WTC11 (cell line): ENCODE measurements around the gene TLNRD1.

Experiments
- RORB ChIP-seq: fragments of 250-450 bp; sonication (Bioruptor Pico); IDR thresholded peaks from 2 replicates; pipeline ENCODE4 v1.9.0; 2021; ENCODE audit warnings: mild to moderate bottlenecking
- SP1 ChIP-seq: sonication (generic); formaldehyde crosslinking; conservative IDR thresholded peaks from 2 replicates; pipeline ENCODE4 v1.8.1; 2022; ENCODE audit warnings: missing genetic modification reagents
- TEAD4 ChIP-seq: sonication (generic); formaldehyde crosslinking; IDR thresholded peaks from 2 replicates; pipeline ENCODE4 v1.8.0; 2022; ENCODE audit warnings: mild to moderate bottlenecking, missing genetic modification reagents
- TF ChIP-seq, protein P1 (sequence below): fragments of 200-600 bp; IDR thresholded peaks from 2 replicates; pipeline ENCODE4 v1.8.0; 2022; ENCODE audit warnings: antibody characterized with exemption

DNA sequence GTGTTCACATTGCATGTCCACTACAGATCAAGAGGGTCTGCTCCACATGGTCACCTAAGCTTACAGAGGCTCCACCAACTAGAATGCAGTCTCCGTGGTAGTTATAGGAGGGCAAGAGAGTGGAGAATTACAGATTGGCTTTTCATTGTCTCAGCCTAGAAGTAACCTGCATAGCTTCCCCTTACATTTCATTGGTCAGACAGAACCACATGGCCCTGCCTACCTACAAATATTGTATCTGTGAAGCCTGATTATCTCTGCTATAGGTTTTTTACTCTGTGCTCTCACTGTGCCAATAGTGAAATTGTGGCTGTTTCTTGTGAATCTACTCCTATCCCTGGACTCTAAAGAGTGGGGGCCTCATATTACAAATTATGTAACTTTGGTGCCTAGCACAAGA, 2.5 kb upstream of the TLNRD1 start:
- TF ChIP-seq, protein P1, sequence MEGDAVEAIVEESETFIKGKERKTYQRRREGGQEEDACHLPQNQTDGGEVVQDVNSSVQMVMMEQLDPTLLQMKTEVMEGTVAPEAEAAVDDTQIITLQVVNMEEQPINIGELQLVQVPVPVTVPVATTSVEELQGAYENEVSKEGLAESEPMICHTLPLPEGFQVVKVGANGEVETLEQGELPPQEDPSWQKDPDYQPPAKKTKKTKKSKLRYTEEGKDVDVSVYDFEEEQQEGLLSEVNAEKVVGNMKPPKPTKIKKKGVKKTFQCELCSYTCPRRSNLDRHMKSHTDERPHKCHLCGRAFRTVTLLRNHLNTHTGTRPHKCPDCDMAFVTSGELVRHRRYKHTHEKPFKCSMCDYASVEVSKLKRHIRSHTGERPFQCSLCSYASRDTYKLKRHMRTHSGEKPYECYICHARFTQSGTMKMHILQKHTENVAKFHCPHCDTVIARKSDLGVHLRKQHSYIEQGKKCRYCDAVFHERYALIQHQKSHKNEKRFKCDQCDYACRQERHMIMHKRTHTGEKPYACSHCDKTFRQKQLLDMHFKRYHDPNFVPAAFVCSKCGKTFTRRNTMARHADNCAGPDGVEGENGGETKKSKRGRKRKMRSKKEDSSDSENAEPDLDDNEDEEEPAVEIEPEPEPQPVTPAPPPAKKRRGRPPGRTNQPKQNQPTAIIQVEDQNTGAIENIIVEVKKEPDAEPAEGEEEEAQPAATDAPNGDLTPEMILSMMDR: no peak
- TF ChIP-seq SP1 (no peak), TEAD4 (CRISPR knock-in tag) (no peak), RORB (no peak)
